Fibroblast of mammary gland (primary cell): Measurements from ENCODE around the gene RGL2.
A peak's percentile ranks its signal among the peaks of the same experiment; 100 is the strongest.
"Not testable (repeated sequence)": the region's sequence is repeated elsewhere in the genome, so short reads cannot be mapped to it uniquely, and the experiment has no call there.

ENCODE experiments used
- DNase-seq: peaks from one replicate; pipeline ENCODE4 v3.0.0-alpha.2; 2010; ENCODE audit warnings: low read depth
- H3K4me3 ChIP-seq: 2 replicates; pipeline ENCODE4 v1.5.1; 2011; ENCODE audit warnings: low read depth, mild to moderate bottlenecking, low read length, moderate library complexity; ENCODE audit not compliant: control insufficient read depth
- CTCF ChIP-seq: conservative IDR thresholded peaks from 2 replicates; pipeline ENCODE4 v1.5.1; 2011; ENCODE audit warnings: low read depth, low read length, inconsistent platforms; ENCODE audit not compliant: control insufficient read depth, insufficient read depth

RGL2 gene

GRCh38 chr6:33290459-33290858 is 8.3 kb downstream of the RGL2 start:
- H3K4me3 ChIP-seq = peak overlapping the region; percentile 96
- DNase-seq = no peak
- TF ChIP-seq CTCF = no peak

GRCh38 chr6:33289784-33290315 is 8.9 kb downstream of the RGL2 start:
- DNase-seq = no peak
- no peak for TF ChIP-seq CTCF
- peak overlapping the region; percentile 96 for H3K4me3 ChIP-seq

GRCh38 chr6:33288921-33289783 is 9.6 kb downstream of the RGL2 start, which contains the start of the genes PFDN6 and WDR46:
Gene PFDN6, plus strand, starts transcription at chr6:33289601. Its CDS starts 256 bp downstream, at chr6:33289857.
Gene WDR46, minus strand, starts transcription at chr6:33289239. Its CDS starts 69 bp downstream, at chr6:33289170.
- peak within 1 kb of the TSS; percentile 96 for H3K4me3 ChIP-seq
- no peak for TF ChIP-seq CTCF
- DNase-seq = peak; percentile 87

- no peak for DNase-seq
- peak overlapping the region; percentile 96 for H3K4me3 ChIP-seq
- TF ChIP-seq CTCF = no peak
Measured at GRCh38 chr6:33288141-33288920, 10.4 kb downstream of the RGL2 start.

- no peak overlapping the region for H3K4me3 ChIP-seq
- no peak for DNase-seq
- no peak for TF ChIP-seq CTCF
Measured at GRCh38 chr6:33286946-33287914, 11.5 kb downstream of the RGL2 start.

GRCh38 chr6:33285214-33285613 is 13.5 kb downstream of the RGL2 start:
- H3K4me3 ChIP-seq, DNase-seq: not testable (repeated sequence)
